ENCODE measurements around the gene PGA5.
"Not testable (repeated sequence)": the region's sequence is repeated elsewhere in the genome, so short reads cannot be mapped to it uniquely, and the experiment has no call there.

The PGA5 gene

GRCh38 chr11:61211327-61211952 lies 29.5 kb upstream of the PGA5 start:
- H3K9ac ChIP-seq (ENCODE audit: low read depth, low read length, poor library complexity, severe bottlenecking); H3K9me3 ChIP-seq (ENCODE audit: insufficient read depth, low read depth, low read length); H3K36me3 ChIP-seq (ENCODE audit: insufficient read depth, low read length); H3K79me2 ChIP-seq (ENCODE audit: insufficient read depth, low read length); H2AFZ ChIP-seq (ENCODE audit: low read length); H3K4me2 ChIP-seq (ENCODE audit: low read depth, low read length, poor library complexity, severe bottlenecking); H3F3A ChIP-seq (ENCODE audit: low read depth); H3K9me2 ChIP-seq (replicated peaks; ENCODE audit: low read depth, low read length); H3K4me1 ChIP-seq (ENCODE audit: insufficient read depth, low read length, poor library complexity, severe bottlenecking); H3K27me3 ChIP-seq (ENCODE audit: insufficient read depth, low read length, poor library complexity, severe bottlenecking); H3K4me3 ChIP-seq (ENCODE audit: low read length, poor library complexity, severe bottlenecking); H4K20me1 ChIP-seq (ENCODE audit: insufficient read depth, low read length, poor library complexity, severe bottlenecking): not testable (repeated sequence)

GRCh38 chr11:61212202-61212601 lies 28.8 kb upstream of the PGA5 start:
- H3K9me2 ChIP-seq (replicated peaks; ENCODE audit: low read depth, low read length); H4K20me1 ChIP-seq (ENCODE audit: insufficient read depth, low read length, poor library complexity, severe bottlenecking); H3K9me3 ChIP-seq (ENCODE audit: insufficient read depth, low read depth, low read length); H3K36me3 ChIP-seq (ENCODE audit: insufficient read depth, low read length); H3K79me2 ChIP-seq (ENCODE audit: insufficient read depth, low read length); H3K9ac ChIP-seq (ENCODE audit: low read depth, low read length, poor library complexity, severe bottlenecking); H3K4me1 ChIP-seq (ENCODE audit: insufficient read depth, low read length, poor library complexity, severe bottlenecking); H2AFZ ChIP-seq (ENCODE audit: low read length); H3K4me3 ChIP-seq (ENCODE audit: low read length, poor library complexity, severe bottlenecking); H3F3A ChIP-seq (ENCODE audit: low read depth); H3K27me3 ChIP-seq (ENCODE audit: insufficient read depth, low read length, poor library complexity, severe bottlenecking); H3K4me2 ChIP-seq (ENCODE audit: low read depth, low read length, poor library complexity, severe bottlenecking): not testable (repeated sequence)

DNA sequence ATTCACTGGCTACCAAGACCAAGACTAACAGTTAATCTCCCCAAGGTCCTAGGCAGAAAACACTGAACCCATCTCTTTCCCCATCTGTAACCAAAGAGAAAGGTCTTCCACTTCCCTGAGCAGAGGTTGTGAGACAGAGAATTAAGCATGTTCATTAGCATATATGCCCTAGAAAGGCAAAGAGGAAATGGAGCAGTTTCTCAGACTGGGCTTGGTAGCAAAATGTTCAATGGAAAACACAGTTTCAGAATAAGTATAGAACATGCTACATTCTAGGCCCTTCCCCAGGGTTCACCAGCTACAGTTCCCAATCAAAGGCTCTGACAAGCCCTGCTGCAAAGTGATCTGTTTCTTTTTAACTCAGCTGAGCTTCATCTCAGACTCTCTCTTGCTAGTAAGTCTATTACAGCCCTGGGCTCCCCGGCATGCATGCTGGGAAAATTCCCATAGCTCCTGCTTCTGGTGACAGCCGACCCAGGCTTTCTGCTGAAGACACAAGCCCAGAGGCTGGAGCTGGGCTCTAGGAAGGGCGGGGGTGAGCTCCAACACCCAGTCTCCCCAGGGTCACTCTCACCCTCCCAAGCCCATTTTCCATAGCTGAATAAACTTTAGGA lies 27.2 kb upstream of the PGA5 start:
- not testable (repeated sequence) for H3K36me3 ChIP-seq (ENCODE audit: insufficient read depth, low read length); H2AFZ ChIP-seq (ENCODE audit: low read length); H3K9me2 ChIP-seq (replicated peaks; ENCODE audit: low read depth, low read length); H3K79me2 ChIP-seq (ENCODE audit: insufficient read depth, low read length); H3K4me2 ChIP-seq (ENCODE audit: low read depth, low read length, poor library complexity, severe bottlenecking); H4K20me1 ChIP-seq (ENCODE audit: insufficient read depth, low read length, poor library complexity, severe bottlenecking); H3K4me3 ChIP-seq (ENCODE audit: low read length, poor library complexity, severe bottlenecking); H3K4me1 ChIP-seq (ENCODE audit: insufficient read depth, low read length, poor library complexity, severe bottlenecking); H3F3A ChIP-seq (ENCODE audit: low read depth); H3K9ac ChIP-seq (ENCODE audit: low read depth, low read length, poor library complexity, severe bottlenecking); H3K9me3 ChIP-seq (ENCODE audit: insufficient read depth, low read depth, low read length); H3K27me3 ChIP-seq (ENCODE audit: insufficient read depth, low read length, poor library complexity, severe bottlenecking)

- H3K79me2 ChIP-seq (ENCODE audit: insufficient read depth, low read length); H3K9ac ChIP-seq (ENCODE audit: low read depth, low read length, poor library complexity, severe bottlenecking); H4K20me1 ChIP-seq (ENCODE audit: insufficient read depth, low read length, poor library complexity, severe bottlenecking); H3K4me2 ChIP-seq (ENCODE audit: low read depth, low read length, poor library complexity, severe bottlenecking); H3K27me3 ChIP-seq (ENCODE audit: insufficient read depth, low read length, poor library complexity, severe bottlenecking); H3K36me3 ChIP-seq (ENCODE audit: insufficient read depth, low read length); H3F3A ChIP-seq (ENCODE audit: low read depth); H3K4me1 ChIP-seq (ENCODE audit: insufficient read depth, low read length, poor library complexity, severe bottlenecking); H3K4me3 ChIP-seq (ENCODE audit: low read length, poor library complexity, severe bottlenecking); H3K9me2 ChIP-seq (replicated peaks; ENCODE audit: low read depth, low read length); H3K9me3 ChIP-seq (ENCODE audit: insufficient read depth, low read depth, low read length); H2AFZ ChIP-seq (ENCODE audit: low read length): not testable (repeated sequence)
These were observed 22.7 kb upstream of the PGA5 start for GRCh38 chr11:61218306-61218705.

DNA sequence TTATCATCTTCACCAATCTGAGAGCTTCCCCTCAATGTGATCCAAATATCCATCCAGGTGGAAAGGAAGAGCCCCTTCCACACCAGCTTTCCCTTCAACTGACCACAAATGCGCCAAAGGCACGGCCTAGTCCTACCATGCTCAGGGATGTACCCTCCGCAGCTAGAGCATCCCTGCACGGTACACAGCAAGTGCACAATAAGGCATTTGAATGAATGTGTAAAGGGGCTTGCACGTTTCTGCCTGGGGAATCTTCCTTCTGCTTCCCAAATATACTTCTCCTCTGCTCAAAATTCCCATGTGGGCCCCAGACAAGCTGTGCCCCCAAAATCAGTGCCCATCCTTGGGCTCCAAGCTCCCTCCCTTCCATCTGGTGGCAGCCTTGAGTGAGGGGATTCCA lies 22.0 kb upstream of the PGA5 start:
- H3K9me3 ChIP-seq (ENCODE audit: insufficient read depth, low read depth, low read length); H3F3A ChIP-seq (ENCODE audit: low read depth); H3K27me3 ChIP-seq (ENCODE audit: insufficient read depth, low read length, poor library complexity, severe bottlenecking); H3K9ac ChIP-seq (ENCODE audit: low read depth, low read length, poor library complexity, severe bottlenecking); H3K4me3 ChIP-seq (ENCODE audit: low read length, poor library complexity, severe bottlenecking); H3K9me2 ChIP-seq (replicated peaks; ENCODE audit: low read depth, low read length); H4K20me1 ChIP-seq (ENCODE audit: insufficient read depth, low read length, poor library complexity, severe bottlenecking); H3K79me2 ChIP-seq (ENCODE audit: insufficient read depth, low read length); H3K4me1 ChIP-seq (ENCODE audit: insufficient read depth, low read length, poor library complexity, severe bottlenecking); H3K36me3 ChIP-seq (ENCODE audit: insufficient read depth, low read length); H3K4me2 ChIP-seq (ENCODE audit: low read depth, low read length, poor library complexity, severe bottlenecking); H2AFZ ChIP-seq (ENCODE audit: low read length): not testable (repeated sequence)

GRCh38 chr11:61222047-61222446 lies 18.9 kb upstream of the PGA5 start, which contains the start of gene PGA4:
Gene PGA4 (plus strand): TSS chr11:61222347. CDS start chr11:61222401, 54 bp downstream.
- not testable (repeated sequence) for H3K9ac ChIP-seq (ENCODE audit: low read depth, low read length, poor library complexity, severe bottlenecking); H3K9me3 ChIP-seq (ENCODE audit: insufficient read depth, low read depth, low read length); H3K36me3 ChIP-seq (ENCODE audit: insufficient read depth, low read length); H3K9me2 ChIP-seq (replicated peaks; ENCODE audit: low read depth, low read length); H2AFZ ChIP-seq (ENCODE audit: low read length); H3K79me2 ChIP-seq (ENCODE audit: insufficient read depth, low read length); H3F3A ChIP-seq (ENCODE audit: low read depth); H3K4me2 ChIP-seq (ENCODE audit: low read depth, low read length, poor library complexity, severe bottlenecking); H3K4me3 ChIP-seq (ENCODE audit: low read length, poor library complexity, severe bottlenecking); H3K4me1 ChIP-seq (ENCODE audit: insufficient read depth, low read length, poor library complexity, severe bottlenecking); H3K27me3 ChIP-seq (ENCODE audit: insufficient read depth, low read length, poor library complexity, severe bottlenecking); H4K20me1 ChIP-seq (ENCODE audit: insufficient read depth, low read length, poor library complexity, severe bottlenecking)

GRCh38 chr11:61222692-61223091 lies 18.3 kb upstream of the PGA5 start:
- not testable (repeated sequence) for H3K4me2 ChIP-seq (ENCODE audit: low read depth, low read length, poor library complexity, severe bottlenecking); H3K9ac ChIP-seq (ENCODE audit: low read depth, low read length, poor library complexity, severe bottlenecking); H3K4me3 ChIP-seq (ENCODE audit: low read length, poor library complexity, severe bottlenecking); H3K79me2 ChIP-seq (ENCODE audit: insufficient read depth, low read length); H3K9me2 ChIP-seq (replicated peaks; ENCODE audit: low read depth, low read length); H3K36me3 ChIP-seq (ENCODE audit: insufficient read depth, low read length); H4K20me1 ChIP-seq (ENCODE audit: insufficient read depth, low read length, poor library complexity, severe bottlenecking); H2AFZ ChIP-seq (ENCODE audit: low read length); H3F3A ChIP-seq (ENCODE audit: low read depth); H3K4me1 ChIP-seq (ENCODE audit: insufficient read depth, low read length, poor library complexity, severe bottlenecking); H3K27me3 ChIP-seq (ENCODE audit: insufficient read depth, low read length, poor library complexity, severe bottlenecking); H3K9me3 ChIP-seq (ENCODE audit: insufficient read depth, low read depth, low read length)

Data from Loucy (cell line).